B cell (primary cell): ENCODE measurements around the gene UBN2. TPM values are rescaled to one million over a fixed set of nuclear protein-coding genes. Genes with fewer than 3 reads are reported as not detected.

ENCODE experiments used
- ATAC-seq: fragments of 200-7000 bp; cut with Tn5 transposase; one replicate; pipeline ENCODE4 v1.10.0; 2021; ENCODE audit warnings: low read depth, mild to moderate bottlenecking, moderate number of reproducible peaks, moderate library complexity
- CTCF ChIA-PET: fragments of 350-600 bp; sonication (Branson Sonifier 250); formaldehyde crosslinking; loops from one replicate; lab custom pipeline; 2021; ENCODE audit warnings: antibody characterized with exemption, inconsistent platforms; lab: Charles Lee
- POLR2A ChIA-PET: fragments of 350-600 bp; sonication (Branson Sonifier 250); formaldehyde crosslinking; loops from one replicate; lab custom pipeline; 2021; ENCODE audit warnings: antibody characterized with exemption; lab: Charles Lee
- DNase-seq: peaks from one replicate; pipeline ENCODE4 v3.0.0; 2013
- H2AFZ ChIP-seq: 2 replicates; pipeline ENCODE4 v1.6.1; 2012; ENCODE audit warnings: mild to moderate bottlenecking, low read depth, low read length; ENCODE audit not compliant: insufficient read depth, poor library complexity, severe bottlenecking
- H3K27ac ChIP-seq, 2 donors: 1 replicate in 1 of 2; 2 replicates in 1 of 2; pipeline ENCODE4 v1.5.1; 2012 to 2013; ENCODE audit warnings: low read length in 2 of 2, mild to moderate bottlenecking in 2 of 2, moderate library complexity in 1 of 2
- H3K27me3 ChIP-seq, 4 experiments: fragments of 200-600 bp in 1 of 4; sonication (generic) in 1 of 4; replicated peaks in 1 of 4; 1 replicate in 2 of 4; 2 replicates in 2 of 4; pipeline versions ENCODE4 v1.6.1 to v1.7.0; 2013 to 2016; ENCODE audit warnings: low read length in 3 of 4, mild to moderate bottlenecking in 2 of 4, mixed read lengths in 1 of 4, moderate library complexity in 1 of 4; ENCODE audit not compliant: insufficient read depth in 4 of 4, control insufficient read depth in 3 of 4; ENCODE audit errors: control extremely low read depth in 1 of 4
- H3K36me3 ChIP-seq, 2 experiments: replicated peaks in 1 of 2; 1 replicate in 1 of 2; 2 replicates in 1 of 2; pipeline versions ENCODE4 v1.6.1 to v1.7.1; 2013; ENCODE audit warnings: low read length in 1 of 2; ENCODE audit not compliant: insufficient read depth in 2 of 2, control insufficient read depth in 1 of 2; ENCODE audit errors: control extremely low read depth in 1 of 2, extremely low read depth in 1 of 2
- H3K4me1 ChIP-seq, 2 donors: fragments of 200-600 bp in 1 of 2; sonication (generic) in 1 of 2; 1 replicate in 1 of 2; 2 replicates in 1 of 2; pipeline versions ENCODE4 v1.5.1 to v1.6.1; 2013 to 2017; ENCODE audit warnings: low read length in 2 of 2; ENCODE audit not compliant: control insufficient read depth in 2 of 2, insufficient read depth in 2 of 2
- H3K4me2 ChIP-seq: replicated peaks from 2 replicates; pipeline ENCODE3; 2012; ENCODE audit warnings: mild to moderate bottlenecking, low read depth, low read length; ENCODE audit not compliant: poor library complexity, severe bottlenecking
- H3K4me3 ChIP-seq, 5 experiments: fragments of 200-600 bp in 1 of 5; sonication (generic) in 1 of 5; 1 replicate in 3 of 5; 2 replicates in 2 of 5; pipeline versions ENCODE4 v1.5.1 to v1.7.0; 2011 to 2016; ENCODE audit warnings: low read length in 4 of 5, mild to moderate bottlenecking in 4 of 5, low read depth in 2 of 5, control low read depth in 1 of 5, moderate library complexity in 1 of 5; ENCODE audit not compliant: insufficient read depth in 1 of 5; ENCODE audit errors: control extremely low read depth in 1 of 5, extremely low read depth in 1 of 5
- H3K79me2 ChIP-seq: fragments of 200-600 bp; sonication (generic); one replicate; pipeline ENCODE4 v1.6.0; 2016; ENCODE audit warnings: low read length; ENCODE audit not compliant: control insufficient read depth, insufficient read depth
- H3K9ac ChIP-seq: fragments of 200-600 bp; sonication (generic); 2 replicates; pipeline ENCODE4 v1.6.1; 2017; ENCODE audit warnings: mild to moderate bottlenecking, low read length, moderate library complexity
- H3K9me3 ChIP-seq, 3 donors: one replicate each; pipeline versions ENCODE4 v1.6.1 to v1.7.1; 2013; ENCODE audit warnings: low read length in 2 of 3; ENCODE audit not compliant: control insufficient read depth in 2 of 3, insufficient read depth in 1 of 3; ENCODE audit errors: control extremely low read depth in 1 of 3
- H4K20me1 ChIP-seq: 2 replicates; pipeline ENCODE4 v1.6.0; 2012; ENCODE audit warnings: mild to moderate bottlenecking, low read length; ENCODE audit not compliant: insufficient read depth, control insufficient read depth, poor library complexity, severe bottlenecking
- H3K27ac Mint-ChIP-seq: one replicate; pipeline ENCODE4 v1.8.0; 2021; ENCODE audit warnings: mixed read lengths
- H3K27me3 Mint-ChIP-seq: one replicate; pipeline ENCODE4 v1.8.0; 2021; ENCODE audit warnings: mixed read lengths
- H3K4me1 Mint-ChIP-seq: one replicate; pipeline ENCODE4 v1.8.0; 2021; ENCODE audit warnings: mixed read lengths
- H3K4me3 Mint-ChIP-seq: one replicate; pipeline ENCODE4 v1.8.0; 2021; ENCODE audit warnings: mixed read lengths
- H3K9me3 Mint-ChIP-seq: one replicate; pipeline ENCODE4 v1.8.0; 2022; ENCODE audit warnings: mixed read lengths; ENCODE audit not compliant: insufficient read depth
- CTCF ChIP-seq: fragments of 200-600 bp; IDR thresholded peaks from one replicate; pipeline ENCODE4 v1.8.0; 2022; ENCODE audit warnings: antibody characterized with exemption, mild to moderate bottlenecking
- EZH2 ChIP-seq: IDR thresholded peaks from 2 replicates; pipeline ENCODE4 v1.6.1; 2012; ENCODE audit warnings: borderline replicate concordance, low read depth, mild to moderate bottlenecking, moderate library complexity, low read length; ENCODE audit not compliant: insufficient read depth, poor library complexity, severe bottlenecking
- WGBS: methylation state at CpG from one replicate; pipeline ENCODE4 v1.1.5; 2013; ENCODE audit warnings: missing lambda C conversion rate; ENCODE audit not compliant: insufficient coverage; 5-methylcytosine and 5-hydroxymethylcytosine counted together
- intact Hi-C: fragments of 100-400 bp; cut with micrococcal nuclease; formaldehyde crosslinking; loops from one replicate; pipeline ENCODE4 v1.10.0; 2022
- polyA plus RNA-seq: library from polyadenylated mRNA; depleted of rRNA; stranded (reverse); fragments of >200 nt; gene quantifications from 2 replicates; pipeline ENCODE4 v1.2.3, GENCODE V29; 2012
- total RNA-seq, 2 donors: library from RNA; stranded (reverse); fragments of 120-200 nt in 1 of 2; gene quantifications; 1 replicate in 1 of 2; 2 replicates in 1 of 2; pipeline versions ENCODE4 v1.2.3 to v1.2.4, GENCODE V29; 2013 to 2022

UBN2 gene
- total and polyA plus RNA-seq, 2 donors (not counting 1 experiment from before 2014, with no cell fraction given) = 2.4 to 33.4 TPM

GRCh38 chr7:139246905-139247304 is 15.9 kb downstream of the UBN2 start:
- Histone ChIP-seq H3K27me3 (no peaks in the 10 kb centered on the region), H2AFZ (no peak overlapping the region), H3K4me2 (no peak overlapping the region), H3K9me3 (no peaks in the 10 kb centered on the region), H3K27ac (no peak overlapping the region), H3K4me3 (no peak overlapping the region), H4K20me1 (no peaks in the 10 kb centered on the region), H3K36me3 (peaks cover 13 to 41% of the 10 kb centered on the region in 2 experiments), H3K79me2 (peaks cover 5% of the 10 kb centered on the region), H3K9ac (no peak overlapping the region), H3K4me1 (no peaks in the 10 kb centered on the region)
- TF ChIP-seq EZH2 (no peak), CTCF (no peak)
- intact Hi-C loops = no loop called here
- no peak overlapping the region for H3K27ac Mint-ChIP-seq
- no peaks in the 10 kb centered on the region for H3K27me3 Mint-ChIP-seq
- no peak overlapping the region for H3K4me3 Mint-ChIP-seq
- CTCF ChIA-PET = no interaction called here
- POLR2A ChIA-PET = no interaction called here
- ATAC-seq = no peak
- whole genome bisulfite sequencing = 100% methylated on average over 3 of the region's 5 CpGs
- no peaks in the 10 kb centered on the region for H3K4me1 Mint-ChIP-seq
- no peak for DNase-seq
- H3K9me3 Mint-ChIP-seq = no peaks in the 10 kb centered on the region

- DNase-seq (no peak), ATAC-seq (no peak)
- no peak overlapping the region for H3K27ac ChIP-seq
- H3K9ac ChIP-seq = no peak overlapping the region
- Mint-ChIP-seq H3K27ac (no peak overlapping the region), H3K27me3 (no peaks in the 10 kb centered on the region), H3K4me3 (no peak overlapping the region), H3K9me3 (no peaks in the 10 kb centered on the region), H3K4me1 (no peaks in the 10 kb centered on the region)
- H3K4me2 ChIP-seq = no peak overlapping the region
- H2AFZ ChIP-seq = no peak overlapping the region
- CTCF ChIA-PET = no interaction called here
- no peaks in the 10 kb centered on the region for H3K79me2 ChIP-seq
- WGBS = 86% methylated on average over 1 of the region's 4 CpGs
- H3K4me1 ChIP-seq = no peaks in the 10 kb centered on the region
- H3K27me3 ChIP-seq = no peaks in the 10 kb centered on the region
- no peaks in the 10 kb centered on the region for H4K20me1 ChIP-seq
- H3K36me3 ChIP-seq = peaks cover 11 to 46% of the 10 kb centered on the region in 2 experiments
- POLR2A ChIA-PET = no interaction called here
- intact Hi-C loops = no loop called here
- H3K9me3 ChIP-seq = no peaks in the 10 kb centered on the region
- no peak overlapping the region for H3K4me3 ChIP-seq
- TF ChIP-seq CTCF (no peak), EZH2 (no peak)
These were observed 18.3 kb downstream of the UBN2 start for GRCh38 chr7:139249179-139249810.
